ENCODE measurements around the gene TOR1AIP2.

DNA sequence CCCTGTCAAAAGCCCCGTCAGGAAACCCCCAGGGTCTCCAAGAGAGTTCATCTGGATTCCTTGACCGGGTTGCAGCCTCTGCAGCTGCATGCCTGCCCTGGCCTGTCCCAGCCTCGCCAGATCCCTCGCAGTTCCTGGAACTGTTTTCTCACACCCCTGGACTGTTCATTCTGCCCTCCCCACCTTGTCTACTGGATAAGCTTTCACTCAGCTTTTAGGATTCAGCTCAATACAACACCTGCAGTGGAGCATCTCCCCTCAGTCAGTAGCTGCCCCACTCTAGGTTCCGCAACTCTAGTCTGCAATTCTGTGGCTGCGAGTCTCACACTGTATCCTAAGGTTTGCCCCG lies 67.3 kb downstream of the TOR1AIP2 start:
- TF ChIP-seq, protein P1, sequence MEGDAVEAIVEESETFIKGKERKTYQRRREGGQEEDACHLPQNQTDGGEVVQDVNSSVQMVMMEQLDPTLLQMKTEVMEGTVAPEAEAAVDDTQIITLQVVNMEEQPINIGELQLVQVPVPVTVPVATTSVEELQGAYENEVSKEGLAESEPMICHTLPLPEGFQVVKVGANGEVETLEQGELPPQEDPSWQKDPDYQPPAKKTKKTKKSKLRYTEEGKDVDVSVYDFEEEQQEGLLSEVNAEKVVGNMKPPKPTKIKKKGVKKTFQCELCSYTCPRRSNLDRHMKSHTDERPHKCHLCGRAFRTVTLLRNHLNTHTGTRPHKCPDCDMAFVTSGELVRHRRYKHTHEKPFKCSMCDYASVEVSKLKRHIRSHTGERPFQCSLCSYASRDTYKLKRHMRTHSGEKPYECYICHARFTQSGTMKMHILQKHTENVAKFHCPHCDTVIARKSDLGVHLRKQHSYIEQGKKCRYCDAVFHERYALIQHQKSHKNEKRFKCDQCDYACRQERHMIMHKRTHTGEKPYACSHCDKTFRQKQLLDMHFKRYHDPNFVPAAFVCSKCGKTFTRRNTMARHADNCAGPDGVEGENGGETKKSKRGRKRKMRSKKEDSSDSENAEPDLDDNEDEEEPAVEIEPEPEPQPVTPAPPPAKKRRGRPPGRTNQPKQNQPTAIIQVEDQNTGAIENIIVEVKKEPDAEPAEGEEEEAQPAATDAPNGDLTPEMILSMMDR (IDR thresholded peaks at IDR 0.05), result no peak
- TF ChIP-seq POLR2A (IDR thresholded peaks at IDR 0.05), result no peak
